Tibial nerve (tissue), 4 donors: Measurements from ENCODE around the gene CFAP73. TPM values are rescaled to one million over a fixed set of nuclear protein-coding genes. Genes with fewer than 3 reads are reported as not detected.
A peak's percentile ranks its signal among the peaks of the same experiment; 100 is the strongest.

Experiments used
- DNase-seq, 2 donors: peaks; one replicate each; pipeline ENCODE4 v3.0.0-alpha.2; 2019; ENCODE audit warnings: low spot score in 2 of 2
- H3K27ac ChIP-seq, 4 donors: fragments of 200-600 bp; sonication (generic) in 3 of 4; one replicate each; pipeline ENCODE4 v1.5.1; 2017 to 2019; ENCODE audit warnings: mild to moderate bottlenecking in 1 of 4
- H3K27me3 ChIP-seq, 2 donors: fragments of 200-600 bp; sonication (generic) in 1 of 2; one replicate each; pipeline versions ENCODE4 v1.5.1 to v1.6.0; 2017 to 2019
- H3K36me3 ChIP-seq, 3 donors: fragments of 200-600 bp; sonication (generic); one replicate each; pipeline ENCODE4 v1.5.1; 2018 to 2019
- H3K4me1 ChIP-seq, 4 donors: fragments of 200-600 bp; sonication (generic) in 3 of 4; one replicate each; pipeline ENCODE4 v1.5.1; 2017 to 2019
- H3K4me3 ChIP-seq, 4 donors: fragments of 200-600 bp; sonication (generic) in 3 of 4; one replicate each; pipeline ENCODE4 v1.5.1; 2017 to 2019; ENCODE audit warnings: mild to moderate bottlenecking in 1 of 4, moderate library complexity in 1 of 4
- H3K9me3 ChIP-seq, 4 donors: fragments of 200-600 bp; sonication (generic) in 3 of 4; one replicate each; pipeline ENCODE4 v1.5.1; 2017 to 2019
- EP300 ChIP-seq, 2 donors: sonication (generic); formaldehyde crosslinking; IDR thresholded peaks; one replicate each; pipeline ENCODE4 v1.6.1; 2017; ENCODE audit warnings: antibody characterized with exemption in 2 of 2, mild to moderate bottlenecking in 1 of 2
- POLR2A ChIP-seq, 2 donors: fragments of 450-650 bp; IDR thresholded peaks; one replicate each; pipeline ENCODE4 v1.6.1; 2017; ENCODE audit warnings: antibody characterized with exemption in 2 of 2, mild to moderate bottlenecking in 2 of 2, moderate library complexity in 2 of 2
- WGBS, 2 donors: methylation state at CpG; one replicate each; pipeline ENCODE4 v1.1.5; 2018; 5-methylcytosine and 5-hydroxymethylcytosine counted together
- total RNA-seq, 4 donors: library from RNA; depleted of rRNA; stranded (reverse); fragments of >200 nt; gene quantifications; one replicate each; pipeline ENCODE4 v1.1.0, GENCODE V29; 2016
- TF ChIP-seq, protein P1 (sequence below), 5 experiments: fragments of 200-600 bp in 3 of 5; fragments of 450-650 bp in 2 of 5; sonication (generic) in 3 of 5; IDR thresholded peaks; one replicate each; pipeline ENCODE4 v1.5.1; 2016 to 2019; ENCODE audit warnings: antibody characterized with exemption in 5 of 5, mild to moderate bottlenecking in 3 of 5, moderate library complexity in 2 of 5

CFAP73 gene
- total RNA-seq, 4 donors from 2014 or later = not detected

DNA sequence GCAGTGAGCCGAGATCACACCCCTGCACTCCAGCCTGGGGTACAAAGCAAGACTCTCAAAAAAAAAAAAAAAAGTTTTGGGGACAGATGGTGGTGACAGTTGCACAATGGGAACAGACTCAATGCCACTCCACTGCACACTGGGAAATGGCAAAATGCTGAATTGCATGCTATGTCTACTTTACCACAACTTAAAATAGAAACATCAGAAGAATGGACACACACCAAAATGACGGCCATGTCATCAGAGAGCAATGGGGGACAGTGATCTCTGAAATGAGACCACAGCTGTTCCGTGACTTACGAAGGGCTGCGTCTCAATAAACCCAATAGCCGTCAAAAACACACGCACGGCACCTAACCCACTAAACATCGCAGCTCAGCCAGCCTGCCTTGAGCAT is 22.0 kb downstream of the CFAP73 start:
- Histone ChIP-seq H3K9me3 (no peaks in the 10 kb centered on the region), H3K4me3 (no peak overlapping the region), H3K4me1 (no peaks in the 10 kb centered on the region), H3K27ac (no peak overlapping the region), H3K27me3 (no peaks in the 10 kb centered on the region), H3K36me3 (peaks cover 7 to 100% (median 61%) of the 10 kb centered on the region in 3 donors)
- TF ChIP-seq POLR2A (IDR thresholded peaks at IDR 0.05) (no peak), EP300 (IDR thresholded peaks at IDR 0.05) (no peak)
- DNase-seq = no peak
- WGBS, 2 donors = 93% methylated on average over 9 of the region's 9 CpGs

DNA sequence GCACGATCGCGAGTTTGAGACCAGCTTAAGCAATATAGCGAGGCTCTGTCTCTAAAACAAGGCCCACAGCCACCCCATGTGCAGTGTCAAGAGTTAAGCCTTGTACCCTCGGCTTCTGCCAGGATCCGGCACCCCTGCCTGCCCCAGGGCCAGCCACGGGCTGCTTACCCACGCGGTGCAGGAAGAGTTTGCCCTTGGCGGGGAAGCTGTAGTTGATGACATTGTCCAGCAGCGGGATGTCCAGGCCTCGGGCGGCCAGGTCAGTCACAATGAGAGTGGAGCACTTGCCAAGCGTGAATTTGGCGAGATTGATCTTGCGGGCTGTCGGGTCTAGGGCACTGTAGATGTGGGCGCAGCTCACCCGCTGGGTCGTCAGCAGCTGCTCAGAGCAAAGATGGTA is 22.7 kb downstream of the CFAP73 start:
- no peaks in the 10 kb centered on the region for H3K27me3 ChIP-seq
- no peak overlapping the region for H3K27ac ChIP-seq
- no peaks in the 10 kb centered on the region for H3K4me1 ChIP-seq
- no peak for DNase-seq
- WGBS, 2 donors = 91 to 94% methylated on average over 15 to 20 of the region's 20 CpGs
- peaks cover 0 to 3% (median 0%) of the 10 kb centered on the region in 4 donors for H3K9me3 ChIP-seq
- TF ChIP-seq, protein P1, sequence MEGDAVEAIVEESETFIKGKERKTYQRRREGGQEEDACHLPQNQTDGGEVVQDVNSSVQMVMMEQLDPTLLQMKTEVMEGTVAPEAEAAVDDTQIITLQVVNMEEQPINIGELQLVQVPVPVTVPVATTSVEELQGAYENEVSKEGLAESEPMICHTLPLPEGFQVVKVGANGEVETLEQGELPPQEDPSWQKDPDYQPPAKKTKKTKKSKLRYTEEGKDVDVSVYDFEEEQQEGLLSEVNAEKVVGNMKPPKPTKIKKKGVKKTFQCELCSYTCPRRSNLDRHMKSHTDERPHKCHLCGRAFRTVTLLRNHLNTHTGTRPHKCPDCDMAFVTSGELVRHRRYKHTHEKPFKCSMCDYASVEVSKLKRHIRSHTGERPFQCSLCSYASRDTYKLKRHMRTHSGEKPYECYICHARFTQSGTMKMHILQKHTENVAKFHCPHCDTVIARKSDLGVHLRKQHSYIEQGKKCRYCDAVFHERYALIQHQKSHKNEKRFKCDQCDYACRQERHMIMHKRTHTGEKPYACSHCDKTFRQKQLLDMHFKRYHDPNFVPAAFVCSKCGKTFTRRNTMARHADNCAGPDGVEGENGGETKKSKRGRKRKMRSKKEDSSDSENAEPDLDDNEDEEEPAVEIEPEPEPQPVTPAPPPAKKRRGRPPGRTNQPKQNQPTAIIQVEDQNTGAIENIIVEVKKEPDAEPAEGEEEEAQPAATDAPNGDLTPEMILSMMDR (IDR thresholded peaks at IDR 0.05) = no peak
- TF ChIP-seq EP300 (IDR thresholded peaks at IDR 0.05) (no peak), POLR2A (IDR thresholded peaks at IDR 0.05) (no peak)
- peaks cover 7 to 100% (median 68%) of the 10 kb centered on the region in 3 donors for H3K36me3 ChIP-seq
- H3K4me3 ChIP-seq = no peak overlapping the region

- TF ChIP-seq, protein P1 (IDR thresholded peaks at IDR 0.05) = no peak
- TF ChIP-seq POLR2A (IDR thresholded peaks at IDR 0.05) (no peak), EP300 (IDR thresholded peaks at IDR 0.05) (no peak)
- WGBS, 2 donors = 87 to 90% methylated on average over 7 of the region's 7 CpGs
- peaks cover 0 to 7% (median 0%) of the 10 kb centered on the region in 4 donors for H3K9me3 ChIP-seq
- H3K27me3 ChIP-seq = no peaks in the 10 kb centered on the region
- peaks cover 7 to 100% (median 67%) of the 10 kb centered on the region in 3 donors for H3K36me3 ChIP-seq
- no peak overlapping the region for H3K27ac ChIP-seq
- H3K4me3 ChIP-seq = no peak overlapping the region
- no peak for DNase-seq
- H3K4me1 ChIP-seq = no peaks in the 10 kb centered on the region
Measured at GRCh38 chr12:113173081-113173698, 23.7 kb downstream of the CFAP73 start.

GRCh38 chr12:113174461-113175384 is 25.2 kb downstream of the CFAP73 start:
- H3K4me3 ChIP-seq = no peak overlapping the region
- H3K9me3 ChIP-seq = peaks cover 0 to 7% (median 0%) of the 10 kb centered on the region in 4 donors
- 54 to 55% methylated on average over 29 to 31 of the region's 32 CpGs for WGBS, 2 donors
- DNase-seq = peak; percentile 73 to 82
- H3K4me1 ChIP-seq = no peaks in the 10 kb centered on the region
- H3K27ac ChIP-seq = no peak overlapping the region
- peaks cover 7 to 100% (median 76%) of the 10 kb centered on the region in 3 donors for H3K36me3 ChIP-seq
- TF ChIP-seq EP300 (IDR thresholded peaks at IDR 0.05) = no peak
- no peak for TF ChIP-seq POLR2A (IDR thresholded peaks at IDR 0.05)
- TF ChIP-seq, protein P1 (IDR thresholded peaks at IDR 0.05) = peak; percentile 86 to 100 (median 97)
- no peaks in the 10 kb centered on the region for H3K27me3 ChIP-seq

DNA sequence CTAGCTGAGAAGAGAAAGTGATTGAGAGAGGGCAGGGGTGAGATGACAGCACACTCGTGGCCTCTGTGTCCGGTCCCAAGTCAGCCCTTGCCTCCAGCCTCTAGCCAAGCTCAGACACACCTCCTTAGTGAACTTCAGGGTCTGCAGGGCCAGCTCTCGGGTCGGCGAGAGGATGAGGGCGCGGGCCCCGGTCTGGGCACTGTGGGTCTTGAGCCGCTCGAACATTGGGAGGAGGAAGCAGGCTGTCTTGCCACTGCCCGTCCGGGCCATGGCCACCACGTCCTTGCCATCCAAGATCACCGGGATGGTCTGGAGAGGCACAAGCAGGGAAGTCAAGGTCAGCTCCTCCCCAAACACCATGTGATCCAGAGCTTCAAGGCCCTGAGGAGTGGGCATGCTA is 29.5 kb downstream of the CFAP73 start:
- Histone ChIP-seq H3K36me3 (peaks cover 0 to 78% (median 40%) of the 10 kb centered on the region in 3 donors), H3K27ac (no peak overlapping the region), H3K4me1 (peaks cover 0 to 15% (median 5%) of the 10 kb centered on the region in 4 donors), H3K4me3 (no peak overlapping the region), H3K27me3 (no peaks in the 10 kb centered on the region), H3K9me3 (peaks cover 0 to 7% (median 0%) of the 10 kb centered on the region in 4 donors)
- 93% methylated on average over 12 to 14 of the region's 14 CpGs for WGBS, 2 donors
- TF ChIP-seq POLR2A (IDR thresholded peaks at IDR 0.05) (no peak), EP300 (IDR thresholded peaks at IDR 0.05) (no peak)
- TF ChIP-seq, protein P1 (IDR thresholded peaks at IDR 0.05) = no peak
- no peak for DNase-seq
